Measurements from ENCODE around the gene KDF1. TPM values are rescaled to one million over a fixed set of nuclear protein-coding genes. Genes with fewer than 3 reads are reported as not detected.

The KDF1 gene
- total RNA-seq, 2 experiments from 2014 or later: 0.95 to 1.2 TPM

DNA sequence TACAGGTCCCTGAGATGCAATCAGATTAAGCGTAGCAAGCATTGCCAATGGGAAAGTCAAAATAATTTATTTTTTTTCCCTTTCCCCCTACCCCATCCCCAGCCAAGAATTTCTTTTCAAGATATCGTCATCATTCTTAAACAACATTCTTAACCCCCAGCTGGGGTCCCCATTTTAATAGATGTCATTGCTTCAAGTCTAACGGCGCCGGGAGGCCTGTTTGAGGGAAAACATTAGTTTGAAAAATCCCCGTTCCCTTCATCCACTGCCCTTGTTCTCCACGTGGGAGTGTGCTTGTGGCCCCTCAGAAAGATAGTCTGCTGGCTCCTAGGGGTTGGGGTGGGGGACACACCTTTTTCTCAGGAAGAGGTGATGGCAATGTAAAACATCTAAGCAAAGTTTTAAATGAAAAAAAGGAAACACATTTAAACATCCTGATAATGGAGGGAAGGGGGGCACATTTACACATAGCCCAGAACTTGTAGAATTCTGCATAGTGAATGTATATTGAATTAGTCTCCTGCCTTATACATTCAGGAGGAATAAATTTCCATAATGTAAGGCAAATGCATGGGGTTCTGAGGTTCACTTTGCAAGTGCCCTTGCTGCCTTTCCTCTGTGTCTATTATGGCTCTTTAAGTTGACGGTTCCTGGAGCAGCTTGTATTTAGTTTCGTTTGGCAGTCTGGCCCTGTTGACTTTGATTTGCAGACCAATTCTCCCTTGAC, 40.0 kb upstream of the KDF1 start:
- no peak overlapping the region for H3K4me3 ChIP-seq (ENCODE audit: low read length)
- Mint-ChIP-seq H3K27ac (no peak overlapping the region), H3K4me3 (no peak overlapping the region), H3K4me1 (ENCODE audit: low read depth) (peaks cover 7% of the 10 kb centered on the region), H3K27me3 (peaks cover 25% of the 10 kb centered on the region), H3K36me3 (ENCODE audit: low read depth) (no peaks in the 10 kb centered on the region), H3K9me3 (no peaks in the 10 kb centered on the region)
- H3K27me3 ChIP-seq (ENCODE audit: control insufficient read depth in 1 of 2, insufficient read depth in 2 of 2, low read length in 2 of 2): peaks cover 21 to 23% of the 10 kb centered on the region in 2 experiments
- no peaks in the 10 kb centered on the region for H3K9me3 ChIP-seq (ENCODE audit: control insufficient read depth in 1 of 2, insufficient read depth in 1 of 2, low read length in 2 of 2)
- intact Hi-C loops (cut with DNase I, micrococcal nuclease): no loop called here
- H3K4me1 ChIP-seq (ENCODE audit: insufficient read depth, low read length): peaks cover 8% of the 10 kb centered on the region
- POLR2A ChIA-PET: no interaction called here
- TF ChIP-seq CTCF (IDR thresholded peaks at IDR 0.05): no peak
- CTCF ChIA-PET: no interaction called here
- no peak overlapping the region for H3K27ac ChIP-seq (ENCODE audit: low read depth in 1 of 2, low read length in 2 of 2)
- no peak for ATAC-seq (ENCODE audit: poor library complexity)
- no peak for DNase-seq
- H3K36me3 ChIP-seq (ENCODE audit: insufficient read depth, low read length): no peaks in the 10 kb centered on the region

- Histone ChIP-seq H3K36me3 (ENCODE audit: insufficient read depth, low read length) (no peaks in the 10 kb centered on the region), H3K4me3 (ENCODE audit: low read length) (no peak overlapping the region), H3K27ac (ENCODE audit: low read depth in 1 of 2, low read length in 2 of 2) (no peak overlapping the region), H3K4me1 (ENCODE audit: insufficient read depth, low read length) (peaks cover 12% of the 10 kb centered on the region), H3K27me3 (ENCODE audit: control insufficient read depth in 1 of 2, insufficient read depth in 2 of 2, low read length in 2 of 2) (peaks cover 29 to 30% of the 10 kb centered on the region in 2 experiments), H3K9me3 (ENCODE audit: control insufficient read depth in 1 of 2, insufficient read depth in 1 of 2, low read length in 2 of 2) (no peaks in the 10 kb centered on the region)
- H3K4me1 Mint-ChIP-seq (ENCODE audit: low read depth): peaks cover 7% of the 10 kb centered on the region
- no peak overlapping the region for H3K4me3 Mint-ChIP-seq
- no peak overlapping the region for H3K27ac Mint-ChIP-seq
- peaks cover 33% of the 10 kb centered on the region for H3K27me3 Mint-ChIP-seq
- no peak for TF ChIP-seq CTCF (IDR thresholded peaks at IDR 0.05)
- intact Hi-C loops (cut with DNase I, micrococcal nuclease): loop anchor here in 1 of 2 experiments (10.0 kb wide), 1 partner anchor 775 kb away; the partner anchor contains the start of gene STX12
- ChIA-PET POLR2A (no interaction called here), CTCF (no interaction called here)
- ATAC-seq (ENCODE audit: poor library complexity): no peak
- no peak for DNase-seq
- H3K9me3 Mint-ChIP-seq: no peaks in the 10 kb centered on the region
- no peaks in the 10 kb centered on the region for H3K36me3 Mint-ChIP-seq (ENCODE audit: low read depth)
Measured at GRCh38 chr1:26999440-26999987, 39.2 kb upstream of the KDF1 start.

DNA sequence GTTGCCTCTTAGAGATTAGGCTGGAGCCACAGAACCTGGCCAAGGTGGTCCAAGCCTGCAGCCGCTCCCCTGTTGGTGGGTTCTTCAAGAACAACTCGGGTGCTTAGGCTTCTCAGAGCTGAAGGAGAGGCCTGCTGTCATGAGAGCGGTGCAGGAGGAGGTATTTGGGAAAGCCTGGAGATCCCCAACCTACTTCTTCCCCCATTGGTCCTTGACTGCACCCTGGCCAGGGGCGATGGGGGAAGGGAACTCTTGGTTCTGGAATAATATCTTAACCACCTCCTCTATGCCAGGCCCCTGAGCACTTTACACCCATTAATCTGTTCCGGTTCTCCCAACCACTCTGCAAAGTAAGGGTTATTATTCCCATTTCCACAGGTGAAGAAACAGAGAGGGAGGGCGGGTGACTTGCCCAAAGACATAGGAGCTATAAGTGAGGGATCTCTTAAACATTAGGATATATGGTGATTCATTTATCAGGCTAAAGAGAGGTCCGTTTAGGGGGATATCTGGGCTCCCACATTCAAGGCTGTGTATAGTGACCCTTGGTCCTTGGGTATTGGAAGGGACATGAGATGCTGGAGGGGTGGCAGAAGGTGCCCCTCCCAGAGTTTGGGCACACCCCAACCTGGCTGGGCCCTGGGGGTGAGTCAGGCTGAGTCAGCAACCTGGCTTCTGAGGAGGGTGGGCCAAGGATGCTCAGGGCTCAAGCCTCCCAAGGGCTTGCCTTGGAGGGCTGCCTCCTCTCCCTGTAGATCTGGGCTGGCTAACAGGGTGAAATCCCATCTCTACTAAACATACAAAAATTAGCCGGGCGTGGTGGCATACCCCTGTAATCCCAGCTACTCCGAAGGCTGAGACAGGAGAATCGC, 38.4 kb upstream of the KDF1 start:
- DNase-seq: no peak

More for the DNA sequence above, 38.4 kb upstream of the KDF1 start:
- Histone ChIP-seq H3K4me3 (ENCODE audit: low read length) (no peak overlapping the region), H3K27ac (ENCODE audit: low read depth in 1 of 2, low read length in 2 of 2) (no peak overlapping the region), H3K36me3 (ENCODE audit: insufficient read depth, low read length) (no peaks in the 10 kb centered on the region), H3K9me3 (ENCODE audit: control insufficient read depth in 1 of 2, insufficient read depth in 1 of 2, low read length in 2 of 2) (no peaks in the 10 kb centered on the region), H3K27me3 (ENCODE audit: control insufficient read depth in 1 of 2, insufficient read depth in 2 of 2, low read length in 2 of 2) (peaks cover 31 to 32% of the 10 kb centered on the region in 2 experiments), H3K4me1 (ENCODE audit: insufficient read depth, low read length) (peaks cover 15% of the 10 kb centered on the region)
- H3K4me1 Mint-ChIP-seq (ENCODE audit: low read depth): peaks cover 7% of the 10 kb centered on the region
- no peak overlapping the region for H3K27ac Mint-ChIP-seq
- ATAC-seq (ENCODE audit: poor library complexity): no peak
- no peaks in the 10 kb centered on the region for H3K9me3 Mint-ChIP-seq
- ChIA-PET CTCF (interaction anchor here (0.5 to 1.1 kb wide), 4 partner anchors 12 to 895 kb away, joined by 3 to 5 read pairs (median 4); no protein-coding TSS in a partner anchor), POLR2A (no interaction called here)
- no peaks in the 10 kb centered on the region for H3K36me3 Mint-ChIP-seq (ENCODE audit: low read depth)
- no peak overlapping the region for H3K4me3 Mint-ChIP-seq
- H3K27me3 Mint-ChIP-seq: peaks cover 35% of the 10 kb centered on the region
- intact Hi-C loops (cut with DNase I, micrococcal nuclease): loop anchor here in 1 of 2 experiments (10.0 kb wide), 1 partner anchor 776 kb away; the partner anchor contains the start of gene STX12
- no peak for TF ChIP-seq CTCF (IDR thresholded peaks at IDR 0.05)
